GM23338 (cell line): ENCODE measurements around the gene LCN6. TPM values are rescaled to one million over a fixed set of nuclear protein-coding genes. Genes with fewer than 3 reads are reported as not detected.
A peak's percentile ranks its signal among the peaks of the same experiment; 100 is the strongest.

Source experiments
- ATAC-seq: fragments of 200-7000 bp; cut with Tn5 transposase; 3 replicates; pipeline ENCODE4 v1.9.1; 2020
- DNase-seq: peaks from one replicate; pipeline ENCODE4 v3.0.0-alpha.2; 2015; ENCODE audit warnings: low spot score
- H2AFZ ChIP-seq: fragments of 200-600 bp; sonication (generic); 2 replicates; pipeline ENCODE4 v1.8.0; 2016; ENCODE audit warnings: antibody characterized with exemption, mild to moderate bottlenecking, moderate library complexity
- H3F3A ChIP-seq: fragments of 200-600 bp; sonication (generic); replicated peaks from 2 replicates; pipeline ENCODE4 v1.8.0; 2017; ENCODE audit warnings: antibody characterized with exemption, mixed run types, low read depth
- H3K27ac ChIP-seq: fragments of 200-600 bp; sonication (generic); 2 replicates; pipeline ENCODE4 v1.6.1; 2016; ENCODE audit warnings: low read depth
- H3K27me3 ChIP-seq: fragments of 200-600 bp; sonication (generic); 2 replicates; pipeline ENCODE4 v1.8.0; 2016; ENCODE audit warnings: mild to moderate bottlenecking, mixed run types, moderate library complexity; ENCODE audit not compliant: insufficient read depth
- H3K36me3 ChIP-seq: fragments of 200-600 bp; sonication (generic); 2 replicates; pipeline ENCODE4 v1.8.0; 2016; ENCODE audit warnings: mild to moderate bottlenecking; ENCODE audit not compliant: insufficient read depth
- H3K4me1 ChIP-seq: fragments of 200-600 bp; sonication (generic); 2 replicates; pipeline ENCODE4 v1.8.0; 2016; ENCODE audit warnings: mild to moderate bottlenecking, moderate library complexity; ENCODE audit not compliant: insufficient read depth
- H3K4me2 ChIP-seq: fragments of 200-600 bp; sonication (generic); 2 replicates; pipeline ENCODE4 v1.7.1; 2017; ENCODE audit warnings: mixed run types
- H3K4me3 ChIP-seq: fragments of 200-600 bp; sonication (generic); 2 replicates; pipeline ENCODE4 v1.6.1; 2016; ENCODE audit warnings: mixed run types
- H3K79me2 ChIP-seq: fragments of 200-600 bp; sonication (generic); replicated peaks from 2 replicates; pipeline ENCODE4 v1.8.0; 2017; ENCODE audit warnings: mild to moderate bottlenecking; ENCODE audit not compliant: insufficient read depth
- H3K9me2 ChIP-seq: fragments of 200-600 bp; sonication (generic); 2 replicates; pipeline ENCODE4 v1.8.0; 2017; ENCODE audit not compliant: insufficient read depth
- H4K20me1 ChIP-seq: fragments of 200-600 bp; sonication (generic); replicated peaks from 2 replicates; pipeline ENCODE4 v1.8.0; 2017; ENCODE audit warnings: mild to moderate bottlenecking; ENCODE audit not compliant: insufficient read depth
- H3K27ac Mint-ChIP-seq: 2 replicates; pipeline ENCODE4 v1.8.0; 2020; ENCODE audit warnings: inconsistent platforms, mild to moderate bottlenecking, moderate library complexity, mixed read lengths
- H3K27me3 Mint-ChIP-seq: 3 replicates; pipeline ENCODE4 v1.8.0; 2022; ENCODE audit warnings: low read depth, mild to moderate bottlenecking, moderate library complexity, mixed read lengths, inconsistent platforms; ENCODE audit not compliant: insufficient read depth, poor library complexity
- H3K36me3 Mint-ChIP-seq: 3 replicates; pipeline ENCODE4 v1.8.0; 2021; ENCODE audit warnings: low read depth, mild to moderate bottlenecking, inconsistent platforms, moderate library complexity, mixed read lengths
- H3K4me1 Mint-ChIP-seq: 3 replicates; pipeline ENCODE4 v1.8.0; 2020; ENCODE audit warnings: mild to moderate bottlenecking, inconsistent platforms, mixed read lengths
- H3K4me3 Mint-ChIP-seq: 3 replicates; pipeline ENCODE4 v1.8.0; 2021; ENCODE audit warnings: moderate library complexity, mild to moderate bottlenecking, inconsistent platforms, mixed read lengths
- H3K9me3 Mint-ChIP-seq: 3 replicates; pipeline ENCODE4 v1.8.0; 2020; ENCODE audit warnings: moderate library complexity, mild to moderate bottlenecking, inconsistent platforms, mixed read lengths
- EZH2 ChIP-seq: fragments of 200-600 bp; sonication (generic); IDR thresholded peaks from one replicate; pipeline ENCODE4 v1.8.0; 2017; ENCODE audit warnings: antibody characterized with exemption, mild to moderate bottlenecking, low read depth; ENCODE audit not compliant: unreplicated experiment
- EZH2phosphoT487 ChIP-seq: fragments of 200-600 bp; sonication (generic); IDR thresholded peaks from one replicate; pipeline ENCODE4 v1.8.1; 2018; ENCODE audit warnings: antibody characterized with exemption; ENCODE audit not compliant: unreplicated experiment
- JUNB ChIP-seq: IDR thresholded peaks from one replicate; pipeline ENCODE4 v1.6.1; 2016; ENCODE audit warnings: antibody characterized with exemption; ENCODE audit not compliant: unreplicated experiment
- NANOG ChIP-seq: IDR thresholded peaks from 2 replicates; pipeline ENCODE4 v1.6.1; 2016; ENCODE audit warnings: antibody characterized with exemption, borderline replicate concordance
- POLR2AphosphoS5 ChIP-seq: IDR thresholded peaks from 2 replicates; pipeline ENCODE4 v1.6.1; 2016; ENCODE audit warnings: antibody characterized with exemption, low read depth
- STAT1 ChIP-seq: IDR thresholded peaks from one replicate; pipeline ENCODE4 v1.6.1; 2016; ENCODE audit warnings: antibody characterized with exemption; ENCODE audit not compliant: unreplicated experiment
- ZNF114 ChIP-seq: fragments of 250-450 bp; sonication (Bioruptor Pico); IDR thresholded peaks from 2 replicates; pipeline ENCODE4 v1.5.0; 2020; ENCODE audit warnings: mild to moderate bottlenecking, moderate library complexity
- ZNF331 ChIP-seq: fragments of 250-450 bp; sonication (Bioruptor Pico); IDR thresholded peaks from 2 replicates; pipeline ENCODE4 v1.5.0; 2020; ENCODE audit warnings: low read depth, mild to moderate bottlenecking, moderate library complexity
- polyA plus RNA-seq: library from polyadenylated mRNA; unstranded; fragments of >200 nt; fragmentation: Nextera tagmentation; extraction: Ambion mirVana; gene quantifications from 2 replicates; pipeline ENCODE4 v1.2.1, GENCODE V29; 2016
- total RNA-seq: library from RNA; depleted of rRNA; stranded (reverse); fragments of >200 nt; shearing (Covaris generic); gene quantifications from 2 replicates; pipeline ENCODE4 v1.2.3, GENCODE V29; 2014
- TF ChIP-seq, protein P1 (sequence below), 2 experiments: fragments of 200-600 bp in 1 of 2; sonication (generic) in 1 of 2; conservative IDR thresholded peaks; 2 replicates each; pipeline versions ENCODE4 v1.5.1 to v1.6.1; 2016 to 2017; ENCODE audit warnings: antibody characterized with exemption in 2 of 2, low read depth in 2 of 2, mild to moderate bottlenecking in 2 of 2, moderate library complexity in 1 of 2
- TF ChIP-seq, protein P2 (sequence below): IDR thresholded peaks from one replicate; pipeline ENCODE4 v1.6.1; 2018; ENCODE audit warnings: antibody characterized with exemption; ENCODE audit not compliant: unreplicated experiment
- TF ChIP-seq, protein P3 (sequence below): IDR thresholded peaks from 2 replicates; pipeline ENCODE4 v1.6.1; 2016; ENCODE audit warnings: antibody characterized with exemption

The LCN6 gene
- total and polyA plus RNA-seq, 2 experiments from 2014 or later = not detected

DNA sequence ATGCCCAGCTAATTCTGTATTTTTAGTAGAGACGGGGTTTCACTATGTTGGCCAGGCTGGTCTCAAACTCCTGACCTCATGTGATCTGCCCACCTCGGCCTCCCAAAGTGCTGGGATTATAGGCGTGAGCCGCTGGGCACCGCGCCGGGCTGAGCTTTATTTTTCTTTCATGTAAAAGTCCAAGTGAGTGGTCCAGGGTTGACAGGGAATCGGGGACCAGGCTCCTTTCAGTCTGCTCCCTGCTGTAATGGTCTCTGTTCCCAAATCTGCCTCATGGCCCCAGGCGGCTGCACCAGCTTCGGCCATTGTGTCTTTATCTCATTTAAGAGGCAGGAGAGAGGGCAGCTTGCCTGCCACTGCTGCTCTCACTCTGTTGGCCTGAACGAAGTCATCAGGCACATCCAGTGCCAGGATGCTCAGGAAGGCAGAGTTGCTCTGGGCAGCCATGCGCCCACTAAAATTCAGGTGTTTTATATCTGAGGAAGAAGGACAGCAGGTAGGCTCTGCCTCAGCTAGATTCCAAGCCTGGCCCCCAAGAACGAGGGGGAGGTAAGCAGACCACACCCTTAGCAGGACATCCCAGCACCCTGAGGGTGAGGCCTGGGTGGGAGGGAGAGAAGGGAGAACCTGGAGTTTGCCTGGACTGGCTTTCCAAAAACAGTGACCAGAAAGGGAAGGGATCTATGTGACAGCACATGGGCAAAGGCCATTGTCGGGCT is 46.1 kb upstream of the LCN6 start:
- Mint-ChIP-seq H3K27me3 (peaks cover 24% of the 10 kb centered on the region), H3K4me3 (no peak overlapping the region), H3K9me3 (no peaks in the 10 kb centered on the region), H3K4me1 (peaks cover 30% of the 10 kb centered on the region), H3K36me3 (peaks cover 8% of the 10 kb centered on the region; the same call in 2 of the 3 replicates), H3K27ac (no peak overlapping the region)
- H3K9me2 ChIP-seq = no peaks in the 10 kb centered on the region
- 0 out of 2 replicates have a peak, but pooled peaks cover 4% of the 10 kb centered on the region for H3K79me2 ChIP-seq
- peaks cover 14% of the 10 kb centered on the region for H4K20me1 ChIP-seq
- H3K4me1 ChIP-seq = peaks cover 16% of the 10 kb centered on the region
- TF ChIP-seq ZNF331 (CRISPR knock-in tag) = no peak
- TF ChIP-seq, protein P1, sequence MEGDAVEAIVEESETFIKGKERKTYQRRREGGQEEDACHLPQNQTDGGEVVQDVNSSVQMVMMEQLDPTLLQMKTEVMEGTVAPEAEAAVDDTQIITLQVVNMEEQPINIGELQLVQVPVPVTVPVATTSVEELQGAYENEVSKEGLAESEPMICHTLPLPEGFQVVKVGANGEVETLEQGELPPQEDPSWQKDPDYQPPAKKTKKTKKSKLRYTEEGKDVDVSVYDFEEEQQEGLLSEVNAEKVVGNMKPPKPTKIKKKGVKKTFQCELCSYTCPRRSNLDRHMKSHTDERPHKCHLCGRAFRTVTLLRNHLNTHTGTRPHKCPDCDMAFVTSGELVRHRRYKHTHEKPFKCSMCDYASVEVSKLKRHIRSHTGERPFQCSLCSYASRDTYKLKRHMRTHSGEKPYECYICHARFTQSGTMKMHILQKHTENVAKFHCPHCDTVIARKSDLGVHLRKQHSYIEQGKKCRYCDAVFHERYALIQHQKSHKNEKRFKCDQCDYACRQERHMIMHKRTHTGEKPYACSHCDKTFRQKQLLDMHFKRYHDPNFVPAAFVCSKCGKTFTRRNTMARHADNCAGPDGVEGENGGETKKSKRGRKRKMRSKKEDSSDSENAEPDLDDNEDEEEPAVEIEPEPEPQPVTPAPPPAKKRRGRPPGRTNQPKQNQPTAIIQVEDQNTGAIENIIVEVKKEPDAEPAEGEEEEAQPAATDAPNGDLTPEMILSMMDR (conservative IDR thresholded peaks at IDR 0.05; ENCODE audit: low read depth in 2 of 2) = no peak
- TF ChIP-seq STAT1 = no peak
- no peak overlapping the region for H3K27ac ChIP-seq
- H3K4me2 ChIP-seq = no peak overlapping the region
- no peak for ATAC-seq
- H2AFZ ChIP-seq = no peak overlapping the region
- no peak overlapping the region for H3K4me3 ChIP-seq
- DNase-seq = no peak
- H3K36me3 ChIP-seq = no peaks in the 10 kb centered on the region
- 0 out of 2 replicates have a peak, but pooled peaks cover 6% of the 10 kb centered on the region for H3F3A ChIP-seq
- peaks cover 12% of the 10 kb centered on the region for H3K27me3 ChIP-seq

DNA sequence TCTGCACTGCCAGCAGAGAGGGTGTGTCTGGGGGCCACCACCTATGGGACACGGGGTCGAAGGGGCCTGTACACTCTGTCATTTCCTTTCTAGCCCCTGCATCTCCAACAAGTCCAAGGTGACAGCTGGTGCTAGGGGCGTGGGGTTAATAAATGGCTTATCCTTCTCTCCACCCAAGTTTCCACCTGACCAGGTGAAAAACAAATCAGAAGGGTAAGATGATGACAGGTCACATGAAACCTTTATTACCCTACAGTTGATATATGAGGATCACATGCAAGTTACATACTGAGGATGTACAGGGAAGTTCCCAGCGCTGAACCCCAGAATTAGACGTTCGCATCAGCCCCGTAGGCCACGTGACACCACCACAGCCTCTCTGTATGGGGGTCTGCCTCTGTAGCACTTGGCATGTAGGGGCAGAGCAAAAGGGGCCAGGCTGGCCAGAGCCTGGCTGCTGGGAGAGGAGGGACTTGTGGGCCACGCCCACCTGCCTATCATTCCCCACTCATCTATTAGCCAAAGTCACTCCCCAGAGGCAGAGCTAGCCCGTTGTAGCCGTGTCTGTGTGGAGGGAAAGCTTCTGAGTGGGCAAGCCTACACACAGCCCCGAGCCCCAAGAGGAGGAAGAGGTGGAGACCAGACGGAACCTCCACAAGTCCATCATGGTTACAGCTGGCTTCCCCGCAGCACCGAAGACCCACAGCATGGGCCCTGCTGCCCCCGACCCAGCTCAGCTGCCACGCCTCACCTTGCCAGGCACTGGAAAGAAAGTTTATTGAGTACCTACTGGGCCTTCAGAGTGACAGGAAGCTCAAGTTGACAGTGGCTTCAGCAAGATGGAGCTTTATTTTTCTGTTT is 45.0 kb upstream of the LCN6 start:
- DNase-seq (peak; percentile 38), ATAC-seq (no peak)
- no peaks in the 10 kb centered on the region for H3K9me2 ChIP-seq
- H3K27ac Mint-ChIP-seq = no peak overlapping the region
- H3K79me2 ChIP-seq = 0 out of 2 replicates have a peak, but pooled peaks cover 4% of the 10 kb centered on the region
- H3K4me2 ChIP-seq = no peak overlapping the region
- no peak overlapping the region for H3K27ac ChIP-seq
- H3K4me1 ChIP-seq = peaks cover 13% of the 10 kb centered on the region
- no peaks in the 10 kb centered on the region for H3K36me3 ChIP-seq
- H3K27me3 Mint-ChIP-seq = peaks cover 20% of the 10 kb centered on the region
- no peak overlapping the region for H2AFZ ChIP-seq
- peak overlapping the region; percentile 9; the same call in 1 of the 3 replicates for H3K4me3 Mint-ChIP-seq
- H3F3A ChIP-seq = 0 out of 2 replicates have a peak, but pooled peaks cover 6% of the 10 kb centered on the region
- H3K4me3 ChIP-seq = no peak overlapping the region
- H3K27me3 ChIP-seq = 0 out of 2 replicates have a peak, but pooled peaks cover under 1% of the 10 kb centered on the region
- no peaks in the 10 kb centered on the region for H3K9me3 Mint-ChIP-seq
- peaks cover 30% of the 10 kb centered on the region for H3K4me1 Mint-ChIP-seq
- peaks cover 14% of the 10 kb centered on the region for H4K20me1 ChIP-seq
- peaks cover 8% of the 10 kb centered on the region; the same call in 2 of the 3 replicates for H3K36me3 Mint-ChIP-seq
- no peak for TF ChIP-seq POLR2AphosphoS5
- no peak for TF ChIP-seq STAT1
- TF ChIP-seq, protein P2, sequence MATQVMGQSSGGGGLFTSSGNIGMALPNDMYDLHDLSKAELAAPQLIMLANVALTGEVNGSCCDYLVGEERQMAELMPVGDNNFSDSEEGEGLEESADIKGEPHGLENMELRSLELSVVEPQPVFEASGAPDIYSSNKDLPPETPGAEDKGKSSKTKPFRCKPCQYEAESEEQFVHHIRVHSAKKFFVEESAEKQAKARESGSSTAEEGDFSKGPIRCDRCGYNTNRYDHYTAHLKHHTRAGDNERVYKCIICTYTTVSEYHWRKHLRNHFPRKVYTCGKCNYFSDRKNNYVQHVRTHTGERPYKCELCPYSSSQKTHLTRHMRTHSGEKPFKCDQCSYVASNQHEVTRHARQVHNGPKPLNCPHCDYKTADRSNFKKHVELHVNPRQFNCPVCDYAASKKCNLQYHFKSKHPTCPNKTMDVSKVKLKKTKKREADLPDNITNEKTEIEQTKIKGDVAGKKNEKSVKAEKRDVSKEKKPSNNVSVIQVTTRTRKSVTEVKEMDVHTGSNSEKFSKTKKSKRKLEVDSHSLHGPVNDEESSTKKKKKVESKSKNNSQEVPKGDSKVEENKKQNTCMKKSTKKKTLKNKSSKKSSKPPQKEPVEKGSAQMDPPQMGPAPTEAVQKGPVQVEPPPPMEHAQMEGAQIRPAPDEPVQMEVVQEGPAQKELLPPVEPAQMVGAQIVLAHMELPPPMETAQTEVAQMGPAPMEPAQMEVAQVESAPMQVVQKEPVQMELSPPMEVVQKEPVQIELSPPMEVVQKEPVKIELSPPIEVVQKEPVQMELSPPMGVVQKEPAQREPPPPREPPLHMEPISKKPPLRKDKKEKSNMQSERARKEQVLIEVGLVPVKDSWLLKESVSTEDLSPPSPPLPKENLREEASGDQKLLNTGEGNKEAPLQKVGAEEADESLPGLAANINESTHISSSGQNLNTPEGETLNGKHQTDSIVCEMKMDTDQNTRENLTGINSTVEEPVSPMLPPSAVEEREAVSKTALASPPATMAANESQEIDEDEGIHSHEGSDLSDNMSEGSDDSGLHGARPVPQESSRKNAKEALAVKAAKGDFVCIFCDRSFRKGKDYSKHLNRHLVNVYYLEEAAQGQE = no peak
- no peak for TF ChIP-seq NANOG
- no peak for TF ChIP-seq ZNF114 (CRISPR knock-in tag)
- TF ChIP-seq JUNB = no peak
- no peak for TF ChIP-seq EZH2phosphoT487
- TF ChIP-seq, protein P1 (conservative IDR thresholded peaks at IDR 0.05; ENCODE audit: low read depth in 2 of 2) = no peak
- TF ChIP-seq, protein P3, sequence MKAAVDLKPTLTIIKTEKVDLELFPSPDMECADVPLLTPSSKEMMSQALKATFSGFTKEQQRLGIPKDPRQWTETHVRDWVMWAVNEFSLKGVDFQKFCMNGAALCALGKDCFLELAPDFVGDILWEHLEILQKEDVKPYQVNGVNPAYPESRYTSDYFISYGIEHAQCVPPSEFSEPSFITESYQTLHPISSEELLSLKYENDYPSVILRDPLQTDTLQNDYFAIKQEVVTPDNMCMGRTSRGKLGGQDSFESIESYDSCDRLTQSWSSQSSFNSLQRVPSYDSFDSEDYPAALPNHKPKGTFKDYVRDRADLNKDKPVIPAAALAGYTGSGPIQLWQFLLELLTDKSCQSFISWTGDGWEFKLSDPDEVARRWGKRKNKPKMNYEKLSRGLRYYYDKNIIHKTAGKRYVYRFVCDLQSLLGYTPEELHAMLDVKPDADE = no peak
- no peak for TF ChIP-seq EZH2
